A673 (cell line): ENCODE results near the gene FSTL4. TPM values are rescaled to one million over a fixed set of nuclear protein-coding genes. Genes with fewer than 3 reads are reported as not detected.
A peak's percentile ranks its signal among the peaks of the same experiment; 100 is the strongest.

Source experiments
- BruUV-seq: library from RNA; stranded (reverse); fragments of 400-500 nt; replicated peaks from 2 replicates; lab custom pipeline; 2021; lab: Mats Ljungman, UMichigan
- CTCF ChIA-PET: fragments of 300-600 bp; sonication (Branson Sonifier 250); formaldehyde crosslinking; loops from one replicate; lab custom pipeline; 2022; ENCODE audit warnings: antibody characterized with exemption; lab: Charles Lee
- POLR2A ChIA-PET: fragments of 300-600 bp; sonication (Branson Sonifier 250); formaldehyde crosslinking; loops from one replicate; lab custom pipeline; 2022; ENCODE audit warnings: antibody characterized with exemption; ENCODE audit not compliant: low non-redundant PET; lab: Charles Lee
- DNase-seq: peaks from one replicate; pipeline ENCODE4 v3.0.0-alpha.2; 2015; ENCODE audit warnings: low spot score
- H3K27ac ChIP-seq: fragments of 200-600 bp; sonication (generic); 2 replicates; pipeline ENCODE4 v1.5.1; 2016; ENCODE audit warnings: mixed run types, low read depth, mild to moderate bottlenecking, mixed read lengths, antibody characterized with exemption, low read length; ENCODE audit not compliant: poor library complexity, severe bottlenecking
- H3K27me3 ChIP-seq: fragments of 200-600 bp; sonication (generic); replicated peaks from 2 replicates; pipeline ENCODE4 v1.6.1; 2017; ENCODE audit warnings: mixed run types, low read depth, mild to moderate bottlenecking, mixed read lengths, antibody characterized with exemption, low read length; ENCODE audit not compliant: insufficient read depth, poor library complexity
- H3K36me3 ChIP-seq: fragments of 200-600 bp; sonication (generic); 2 replicates; pipeline ENCODE4 v1.6.1; 2016; ENCODE audit warnings: mixed run types, mild to moderate bottlenecking, mixed read lengths, antibody characterized with exemption, low read length; ENCODE audit not compliant: insufficient read depth, poor library complexity, severe bottlenecking
- H3K4me1 ChIP-seq: fragments of 200-600 bp; sonication (generic); 2 replicates; pipeline ENCODE4 v1.6.1; 2017; ENCODE audit warnings: mixed run types, mild to moderate bottlenecking, mixed read lengths, antibody characterized with exemption, low read length; ENCODE audit not compliant: insufficient read depth, poor library complexity, severe bottlenecking
- H3K4me3 ChIP-seq: fragments of 200-600 bp; sonication (generic); 2 replicates; pipeline ENCODE4 v1.5.1; 2016; ENCODE audit warnings: low read depth, mixed run types, mild to moderate bottlenecking, mixed read lengths, low read length; ENCODE audit not compliant: poor library complexity, severe bottlenecking
- H3K9me3 ChIP-seq: fragments of 200-600 bp; sonication (generic); 2 replicates; pipeline ENCODE4 v1.6.1; 2016; ENCODE audit warnings: mixed run types, low read depth, mild to moderate bottlenecking, mixed read lengths, antibody characterized with exemption, low read length; ENCODE audit not compliant: poor library complexity, severe bottlenecking
- EZH2 ChIP-seq: fragments of 200-600 bp; sonication (generic); IDR thresholded peaks from 2 replicates; pipeline ENCODE4 v1.6.1; 2017; ENCODE audit warnings: borderline replicate concordance, low read depth, mild to moderate bottlenecking, mixed read lengths, antibody characterized with exemption, low read length; ENCODE audit not compliant: poor library complexity, severe bottlenecking
- intact Hi-C: fragments of 100-400 bp; cut with micrococcal nuclease; formaldehyde crosslinking; loops from one replicate; pipeline ENCODE4 v1.10.0; 2022; ENCODE audit not compliant: unreplicated experiment
- total RNA-seq: library from RNA; stranded (reverse); gene quantifications from 2 replicates; pipeline ENCODE4 v1.2.3, GENCODE V29; 2021
- TF ChIP-seq, protein P1 (sequence below): fragments of 300-800, 200-600 bp; sonication (generic); conservative IDR thresholded peaks from 2 replicates; pipeline ENCODE4 v1.5.1; 2017; ENCODE audit warnings: low read depth, mild to moderate bottlenecking, antibody characterized with exemption, low read length, moderate library complexity, mixed read lengths

FSTL4 gene
- total RNA-seq, 1 experiment from 2014 or later, result 0.86 TPM

DNA sequence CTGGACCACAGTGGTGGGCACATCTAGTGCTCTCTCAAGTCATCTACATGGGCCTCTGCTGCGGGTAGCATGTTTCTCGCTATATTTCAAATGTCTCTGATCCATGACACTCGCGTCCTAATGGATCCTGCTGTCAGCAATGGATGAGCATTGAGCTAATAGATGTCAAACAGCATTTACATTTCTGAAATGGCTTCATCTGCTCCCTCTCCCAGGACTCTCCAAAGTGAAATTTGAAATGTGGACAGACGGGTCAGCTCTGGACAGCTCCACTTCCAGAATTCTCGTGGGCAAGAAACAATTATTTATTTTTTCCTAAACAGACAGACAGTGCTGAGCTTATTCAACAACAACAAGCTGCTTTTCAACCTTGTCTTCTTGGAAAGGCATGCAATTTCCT lies 58.1 kb downstream of the FSTL4 start:
- Histone ChIP-seq H3K36me3 (no peaks in the 10 kb centered on the region), H3K4me1 (no peaks in the 10 kb centered on the region), H3K4me3 (no peak overlapping the region), H3K9me3 (no peaks in the 10 kb centered on the region), H3K27me3 (peaks cover 16% of the 10 kb centered on the region), H3K27ac (no peak overlapping the region)
- DNase-seq, result no peak
- TF ChIP-seq EZH2, result no peak
- TF ChIP-seq, protein P1, sequence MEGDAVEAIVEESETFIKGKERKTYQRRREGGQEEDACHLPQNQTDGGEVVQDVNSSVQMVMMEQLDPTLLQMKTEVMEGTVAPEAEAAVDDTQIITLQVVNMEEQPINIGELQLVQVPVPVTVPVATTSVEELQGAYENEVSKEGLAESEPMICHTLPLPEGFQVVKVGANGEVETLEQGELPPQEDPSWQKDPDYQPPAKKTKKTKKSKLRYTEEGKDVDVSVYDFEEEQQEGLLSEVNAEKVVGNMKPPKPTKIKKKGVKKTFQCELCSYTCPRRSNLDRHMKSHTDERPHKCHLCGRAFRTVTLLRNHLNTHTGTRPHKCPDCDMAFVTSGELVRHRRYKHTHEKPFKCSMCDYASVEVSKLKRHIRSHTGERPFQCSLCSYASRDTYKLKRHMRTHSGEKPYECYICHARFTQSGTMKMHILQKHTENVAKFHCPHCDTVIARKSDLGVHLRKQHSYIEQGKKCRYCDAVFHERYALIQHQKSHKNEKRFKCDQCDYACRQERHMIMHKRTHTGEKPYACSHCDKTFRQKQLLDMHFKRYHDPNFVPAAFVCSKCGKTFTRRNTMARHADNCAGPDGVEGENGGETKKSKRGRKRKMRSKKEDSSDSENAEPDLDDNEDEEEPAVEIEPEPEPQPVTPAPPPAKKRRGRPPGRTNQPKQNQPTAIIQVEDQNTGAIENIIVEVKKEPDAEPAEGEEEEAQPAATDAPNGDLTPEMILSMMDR, result no peak
- intact Hi-C loops, result loop anchor here (5.0 kb wide), 1 partner anchor 388 kb away; no protein-coding TSS in a partner anchor
- ChIA-PET CTCF (interaction anchor here (0.6 kb wide), 1 partner anchor 1247 kb away, joined by 3 read pairs; no protein-coding TSS in a partner anchor), POLR2A (no interaction called here)
- BruUV-seq, result no TSS peak

DNA sequence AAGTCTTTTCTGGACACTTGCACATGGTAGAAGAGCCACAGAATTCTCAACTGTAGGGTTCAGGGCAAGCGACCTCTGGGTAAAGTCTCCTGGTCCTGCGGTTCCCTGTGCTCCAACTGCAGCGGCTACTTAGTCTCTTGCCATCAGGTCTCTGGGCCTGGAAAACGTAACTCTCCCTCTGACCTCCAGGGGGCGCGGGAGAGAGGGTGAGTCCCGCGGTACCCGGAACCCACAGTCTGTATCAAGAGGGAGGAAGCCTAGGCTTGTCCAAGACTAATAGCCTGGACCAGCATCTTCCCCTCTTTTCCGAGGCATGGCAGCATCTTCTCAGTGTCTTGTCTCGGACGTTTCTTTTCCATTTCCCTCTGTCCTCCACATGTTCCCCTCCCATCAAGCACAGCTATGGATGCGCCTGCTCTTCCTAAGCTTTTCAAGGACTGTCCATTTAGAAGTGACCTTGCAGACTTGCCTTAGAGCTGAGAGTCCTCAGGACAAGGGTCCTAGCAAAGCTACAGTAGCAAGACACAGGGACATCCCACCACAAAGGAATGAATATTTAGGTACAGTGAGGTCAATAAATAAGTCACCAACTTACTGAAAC lies 59.3 kb downstream of the FSTL4 start:
- ChIA-PET POLR2A (no interaction called here), CTCF (interaction anchor here (1.1 kb wide), 1 partner anchor 348 kb away, joined by 4 read pairs; no protein-coding TSS in a partner anchor)
- no peak for TF ChIP-seq EZH2
- TF ChIP-seq, protein P1, result peak; percentile 84
- Histone ChIP-seq H3K4me3 (no peak overlapping the region), H3K9me3 (no peaks in the 10 kb centered on the region), H3K4me1 (no peaks in the 10 kb centered on the region), H3K36me3 (no peaks in the 10 kb centered on the region), H3K27ac (no peak overlapping the region), H3K27me3 (peaks cover 18% of the 10 kb centered on the region)
- intact Hi-C loops, result loop anchor here (2.0 to 5.0 kb wide), 2 partner anchors 316 to 389 kb away; no protein-coding TSS in a partner anchor
- no TSS peak for BruUV-seq
- DNase-seq, result peak; percentile 76

DNA sequence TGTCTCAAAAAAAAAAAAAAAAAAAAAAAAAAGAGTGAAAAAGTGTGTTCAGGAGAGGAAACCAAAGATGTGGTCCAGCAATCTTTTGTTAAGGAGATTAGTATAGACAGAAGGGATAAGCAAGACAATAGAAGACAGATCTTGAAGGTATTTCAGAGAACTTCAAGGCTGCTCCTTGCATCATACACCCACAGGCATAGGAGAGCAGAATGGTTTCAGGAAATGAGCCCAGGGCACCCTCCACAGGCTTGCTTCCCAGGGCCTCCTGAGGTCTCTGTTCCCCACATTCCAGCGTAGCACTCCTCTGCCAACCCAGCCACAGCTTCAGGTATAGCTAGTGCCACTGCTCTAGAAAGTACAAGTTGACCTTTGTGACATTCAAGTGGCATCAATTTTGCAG lies 65.8 kb downstream of the FSTL4 start:
- POLR2A ChIA-PET, result no interaction called here
- Histone ChIP-seq H3K4me3 (no peak overlapping the region), H3K27ac (no peak overlapping the region), H3K9me3 (no peaks in the 10 kb centered on the region), H3K36me3 (no peaks in the 10 kb centered on the region), H3K4me1 (no peaks in the 10 kb centered on the region), H3K27me3 (peaks cover 15% of the 10 kb centered on the region)
- no peak for TF ChIP-seq EZH2
- TF ChIP-seq, protein P1, result no peak
- no peak for DNase-seq
- intact Hi-C loops, result no loop called here
- CTCF ChIA-PET, result interaction anchor here (0.7 kb wide), 1 partner anchor 65 kb away, joined by 4 read pairs; no protein-coding TSS in a partner anchor
- no TSS peak for BruUV-seq
